Neutrophil (primary cell): Measurements from ENCODE around the gene FAM237B.
"Not testable (repeated sequence)": the region's sequence is repeated elsewhere in the genome, so short reads cannot be mapped to it uniquely, and the experiment has no call there.

Source experiments
- H3K27ac ChIP-seq: fragments of 200-600 bp; sonication (generic); 2 replicates; pipeline ENCODE4 v1.5.1; 2016; ENCODE audit warnings: mild to moderate bottlenecking, moderate library complexity
- H3K27me3 ChIP-seq: fragments of 200-600 bp; sonication (generic); 2 replicates; pipeline ENCODE4 v1.6.0; 2016; ENCODE audit warnings: mild to moderate bottlenecking
- H3K36me3 ChIP-seq: fragments of 200-600 bp; sonication (generic); 2 replicates; pipeline ENCODE4 v1.5.1; 2017
- H3K4me1 ChIP-seq, 2 experiments: fragments of 200-600 bp in 1 of 2; sonication (generic) in 1 of 2; 1 replicate in 1 of 2; 2 replicates in 1 of 2; pipeline versions ENCODE4 v1.5.1 to v1.6.1; 2013 to 2016; ENCODE audit warnings: low read depth in 1 of 2, low read length in 1 of 2, mild to moderate bottlenecking in 1 of 2, moderate library complexity in 1 of 2; ENCODE audit not compliant: control insufficient read depth in 1 of 2, insufficient read depth in 1 of 2
- H3K4me3 ChIP-seq, 2 experiments: fragments of 200-600 bp in 1 of 2; sonication (generic) in 1 of 2; 1 replicate in 1 of 2; 2 replicates in 1 of 2; pipeline ENCODE4 v1.5.1; 2013 to 2016; ENCODE audit warnings: low read depth in 1 of 2, low read length in 1 of 2, mild to moderate bottlenecking in 1 of 2, moderate library complexity in 1 of 2
- H3K9me3 ChIP-seq: fragments of 200-600 bp; sonication (generic); 2 replicates; pipeline ENCODE4 v1.5.1; 2016
- CTCF ChIP-seq: fragments of 200-600 bp; sonication (generic); IDR thresholded peaks from 2 replicates; pipeline ENCODE4 v1.5.1; 2016; ENCODE audit warnings: antibody characterized with exemption

Gene FAM237B

GRCh38 chr7:90345595-90346335 lies 24.7 kb upstream of the FAM237B start:
- Histone ChIP-seq H3K27me3 (no peaks in the 10 kb centered on the region), H3K36me3 (no peaks in the 10 kb centered on the region)
- no peak for TF ChIP-seq CTCF

GRCh38 chr7:90345016-90345415 lies 23.9 kb upstream of the FAM237B start:
- Histone ChIP-seq H3K4me3 (no peak overlapping the region), H3K4me1 (peaks cover 18 to 23% of the 10 kb centered on the region in 2 experiments), H3K9me3 (no peaks in the 10 kb centered on the region), H3K36me3 (no peaks in the 10 kb centered on the region), H3K27ac (peak overlapping the region; percentile 90), H3K27me3 (no peaks in the 10 kb centered on the region)
- no peak for TF ChIP-seq CTCF

More at GRCh38 chr7:90345595-90346335, 24.7 kb upstream of the FAM237B start:
- Histone ChIP-seq H3K9me3 (no peaks in the 10 kb centered on the region), H3K4me1 (peaks cover 18 to 23% of the 10 kb centered on the region in 2 experiments), H3K4me3 (peak overlapping the region; percentile 68 to 74), H3K27ac (peak overlapping the region; percentile 90)

DNA sequence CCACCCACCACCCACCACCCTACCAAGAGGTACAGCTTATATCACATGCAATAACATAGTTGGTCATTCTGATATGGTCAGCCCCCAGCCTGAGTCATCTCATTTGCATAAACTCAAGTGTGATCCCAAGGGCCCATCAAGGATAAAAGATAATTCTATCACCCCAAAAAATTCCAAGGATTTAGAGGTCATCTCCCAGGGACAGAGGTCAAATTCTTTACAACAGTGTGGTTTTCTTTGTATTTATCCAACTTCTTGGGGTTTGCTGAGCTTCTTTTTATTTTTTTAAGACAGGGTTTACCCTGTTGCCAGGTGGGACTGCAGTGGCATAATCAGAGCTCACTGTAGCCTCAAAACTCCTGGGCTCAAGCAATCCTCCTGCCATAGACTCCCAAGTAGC lies 16.0 kb upstream of the FAM237B start:
- H3K9me3 ChIP-seq: no peaks in the 10 kb centered on the region
- peaks cover 13% of the 10 kb centered on the region for H3K27me3 ChIP-seq
- H3K4me1 ChIP-seq: no peaks in the 10 kb centered on the region
- no peak for TF ChIP-seq CTCF
- H3K4me3 ChIP-seq: no peak overlapping the region
- H3K27ac ChIP-seq: no peak overlapping the region
- no peaks in the 10 kb centered on the region for H3K36me3 ChIP-seq

- not testable (repeated sequence) for H3K4me3 ChIP-seq, H3K36me3 ChIP-seq, H3K27ac ChIP-seq, H3K9me3 ChIP-seq, H3K4me1 ChIP-seq
- peaks cover 19% of the 10 kb centered on the region for H3K27me3 ChIP-seq
These were observed 13.8 kb upstream of the FAM237B start for GRCh38 chr7:90334926-90335325.

DNA sequence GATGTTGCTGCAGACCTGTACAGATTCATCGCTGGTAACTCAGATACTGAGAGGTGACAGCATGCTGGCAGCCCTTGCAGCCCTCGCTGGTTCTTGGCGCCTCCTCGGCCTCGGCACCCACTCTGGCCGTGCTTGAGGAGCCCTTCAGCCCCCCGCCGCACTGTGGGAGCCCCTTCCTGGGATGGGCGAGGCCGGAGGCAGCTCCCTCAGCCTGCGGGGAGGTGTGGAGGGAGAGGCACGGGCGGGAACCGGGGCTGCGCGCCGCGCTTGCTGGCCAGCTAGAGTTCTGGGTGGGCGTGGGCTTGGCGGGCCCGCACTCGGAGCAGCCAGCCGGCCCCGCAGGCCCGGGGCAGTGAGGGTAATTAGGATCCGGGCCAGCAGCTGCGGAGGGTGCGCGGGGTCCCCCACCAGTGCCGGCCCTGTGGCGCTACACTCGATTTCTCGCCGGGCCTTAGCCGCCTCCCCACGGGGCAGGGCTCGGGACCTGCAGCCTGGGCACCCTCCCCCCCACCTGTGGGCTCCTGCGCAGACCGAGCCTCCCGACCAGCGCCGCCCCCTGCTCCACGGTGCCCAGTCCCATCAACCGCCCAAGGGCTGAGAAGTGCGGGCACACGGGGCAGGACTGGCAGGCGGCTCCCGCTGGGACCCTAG lies 13.2 kb upstream of the FAM237B start:
- H3K27ac ChIP-seq: no peak overlapping the region
- H3K4me3 ChIP-seq: no peak overlapping the region
- TF ChIP-seq CTCF: no peak
- H3K36me3 ChIP-seq: no peaks in the 10 kb centered on the region
- H3K27me3 ChIP-seq: peaks cover 19% of the 10 kb centered on the region
- H3K4me1 ChIP-seq: no peaks in the 10 kb centered on the region
- no peaks in the 10 kb centered on the region for H3K9me3 ChIP-seq

DNA sequence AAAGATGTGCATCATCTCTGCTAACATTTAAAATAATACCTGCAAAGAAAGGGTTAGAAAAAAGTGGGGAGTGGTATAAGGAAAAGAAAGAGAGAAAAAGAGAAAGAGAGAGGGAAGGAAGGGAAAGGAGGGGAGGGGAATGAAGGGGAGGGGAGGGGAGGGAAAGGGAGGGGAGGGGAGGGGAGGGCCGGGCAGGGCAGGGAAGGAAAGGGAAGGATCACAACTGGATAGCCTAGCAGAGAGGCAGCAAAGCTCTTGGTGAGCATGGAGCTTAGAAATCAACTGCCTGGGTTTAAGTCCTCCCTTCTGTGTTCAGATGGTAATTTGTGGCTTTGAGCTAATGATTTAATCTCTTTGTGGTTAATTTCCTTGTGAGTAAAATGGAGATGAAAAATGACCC lies 5.4 kb upstream of the FAM237B start:
- H3K9me3 ChIP-seq: no peaks in the 10 kb centered on the region
- no peak for TF ChIP-seq CTCF
- no peak overlapping the region for H3K4me3 ChIP-seq
- H3K36me3 ChIP-seq: no peaks in the 10 kb centered on the region
- no peak overlapping the region for H3K27ac ChIP-seq
- H3K4me1 ChIP-seq: peaks cover 0 to 11% of the 10 kb centered on the region in 2 experiments
- peaks cover 51% of the 10 kb centered on the region for H3K27me3 ChIP-seq
